ENCODE data around the gene NFIC. TPM values are rescaled to one million over a fixed set of nuclear protein-coding genes. Genes with fewer than 3 reads are reported as not detected.
"Not testable (repeated sequence)": the region's sequence is repeated elsewhere in the genome, so short reads cannot be mapped to it uniquely, and the experiment has no call there.

Gene NFIC
- total RNA-seq, 1 donor = 79.5 TPM

- no peak overlapping the region for H3K4me3 ChIP-seq (ENCODE audit: low read depth, low read length)
- DNase-seq (ENCODE audit: low read depth) = no peak
- no peak for TF ChIP-seq CTCF (IDR thresholded peaks at IDR 0.05; ENCODE audit: insufficient read depth, low read length)
Observed at GRCh38 chr19:3382460-3383100, 16.2 kb downstream of the NFIC start.

GRCh38 chr19:3383121-3383722 lies 16.8 kb downstream of the NFIC start:
- TF ChIP-seq CTCF (IDR thresholded peaks at IDR 0.05; ENCODE audit: insufficient read depth, low read length) = no peak
- DNase-seq (ENCODE audit: low read depth) = peak; percentile 80

GRCh38 chr19:3386447-3387234 lies 20.3 kb downstream of the NFIC start:
- TF ChIP-seq CTCF (IDR thresholded peaks at IDR 0.05; ENCODE audit: insufficient read depth, low read length) = no peak
- no peak for DNase-seq (ENCODE audit: low read depth)
- no peak overlapping the region for H3K4me3 ChIP-seq (ENCODE audit: low read depth, low read length)

More at GRCh38 chr19:3383121-3383722, 16.8 kb downstream of the NFIC start:
- no peak overlapping the region for H3K4me3 ChIP-seq (ENCODE audit: low read depth, low read length)

- TF ChIP-seq CTCF (IDR thresholded peaks at IDR 0.05; ENCODE audit: insufficient read depth, low read length) = no peak
- peak; percentile 58 for DNase-seq (ENCODE audit: low read depth)
- no peak overlapping the region for H3K4me3 ChIP-seq (ENCODE audit: low read depth, low read length)
Observed at GRCh38 chr19:3387645-3388589, 21.5 kb downstream of the NFIC start.

- no peak overlapping the region for H3K4me3 ChIP-seq (ENCODE audit: low read depth, low read length)
- no peak for DNase-seq (ENCODE audit: low read depth)
- no peak for TF ChIP-seq CTCF (IDR thresholded peaks at IDR 0.05; ENCODE audit: insufficient read depth, low read length)
Observed at GRCh38 chr19:3389446-3389778, 23.0 kb downstream of the NFIC start.

- TF ChIP-seq CTCF (IDR thresholded peaks at IDR 0.05; ENCODE audit: insufficient read depth, low read length) = no peak
- no peak for DNase-seq (ENCODE audit: low read depth)
- no peak overlapping the region for H3K4me3 ChIP-seq (ENCODE audit: low read depth, low read length)
Observed at GRCh38 chr19:3389876-3390371, 23.5 kb downstream of the NFIC start.

GRCh38 chr19:3391911-3392310 lies 25.5 kb downstream of the NFIC start:
- H3K4me3 ChIP-seq (ENCODE audit: low read depth, low read length) = not testable (repeated sequence)

More at GRCh38 chr19:3391911-3392310, 25.5 kb downstream of the NFIC start:
- DNase-seq (ENCODE audit: low read depth) = not testable (repeated sequence)
